Measurements from ENCODE around the gene GNG13.
"Not testable (repeated sequence)": the region's sequence is repeated elsewhere in the genome, so short reads cannot be mapped to it uniquely, and the experiment has no call there.

GNG13 gene

DNA sequence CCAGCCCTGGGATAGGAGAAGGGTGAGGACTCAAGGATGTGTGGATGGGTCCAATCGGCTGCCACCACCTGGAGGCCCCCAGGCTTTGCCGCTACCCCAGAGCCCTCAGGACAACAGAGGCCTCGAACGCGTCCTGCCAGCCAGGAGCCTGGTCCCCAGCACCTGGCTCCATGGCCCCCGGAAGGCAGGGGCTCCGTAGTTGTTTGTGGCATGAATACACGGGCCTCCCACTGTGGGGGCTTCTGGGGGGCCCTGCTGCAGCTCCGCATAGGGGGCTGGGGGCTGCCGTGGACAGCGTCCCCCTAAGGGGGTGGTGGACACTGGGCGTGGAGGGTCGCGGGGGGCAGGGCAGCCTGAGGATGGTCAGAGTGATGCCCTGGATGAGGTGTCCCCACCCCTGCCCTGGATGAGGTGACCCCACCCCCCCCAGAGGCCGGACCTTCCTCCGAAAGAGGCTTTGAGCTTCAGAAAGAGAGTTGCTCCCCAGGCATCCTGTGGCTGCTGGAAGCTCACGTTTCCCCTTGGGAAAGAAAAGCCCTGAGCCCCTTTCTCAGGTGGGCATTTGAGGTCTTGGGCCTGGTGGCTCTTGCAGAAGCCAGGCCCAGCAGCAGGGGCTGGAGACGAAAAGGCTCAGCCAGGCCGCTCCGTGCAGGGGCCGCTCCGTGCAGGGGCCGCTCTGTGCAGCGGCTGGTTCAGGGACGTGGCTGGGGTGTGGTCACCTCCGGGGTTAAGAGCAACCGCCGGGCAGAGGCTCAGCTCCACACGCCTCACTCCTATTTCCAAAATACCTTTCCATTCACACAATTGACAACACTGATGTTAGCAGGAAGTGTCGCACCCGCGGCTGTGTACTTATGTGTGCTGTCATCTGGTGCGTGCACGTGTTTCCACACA is 40.3 kb upstream of the GNG13 start:
- H3K27me3 ChIP-seq (ENCODE audit: control insufficient read depth, insufficient read depth, low read length): no peaks in the 10 kb centered on the region
- no peak overlapping the region for H3K27ac ChIP-seq (ENCODE audit: low read depth, low read length)
- no peaks in the 10 kb centered on the region for H3K36me3 ChIP-seq (ENCODE audit: control insufficient read depth, insufficient read depth, low read length)
- no peaks in the 10 kb centered on the region for H3K4me1 ChIP-seq (ENCODE audit: control insufficient read depth, insufficient read depth, low read length)
- H3K4me3 ChIP-seq (ENCODE audit: low read length): no peak overlapping the region
- no peak overlapping the region for H3K9ac ChIP-seq (ENCODE audit: low read length)

- Histone ChIP-seq H3K4me1 (ENCODE audit: control insufficient read depth, insufficient read depth, low read length) (no peaks in the 10 kb centered on the region), H3K27me3 (ENCODE audit: control insufficient read depth, insufficient read depth, low read length) (no peaks in the 10 kb centered on the region), H3K9ac (ENCODE audit: low read length) (no peak overlapping the region), H3K4me3 (ENCODE audit: low read length) (no peak overlapping the region), H3K27ac (ENCODE audit: low read depth, low read length) (no peak overlapping the region), H3K36me3 (ENCODE audit: control insufficient read depth, insufficient read depth, low read length) (no peaks in the 10 kb centered on the region)
Measured at GRCh38 chr16:839643-840408, 39.3 kb upstream of the GNG13 start.

GRCh38 chr16:838741-839140 is 38.2 kb upstream of the GNG13 start:
- Histone ChIP-seq H3K4me3 (ENCODE audit: low read length) (no peak overlapping the region), H3K27me3 (ENCODE audit: control insufficient read depth, insufficient read depth, low read length) (no peaks in the 10 kb centered on the region), H3K9ac (ENCODE audit: low read length) (no peak overlapping the region), H3K27ac (ENCODE audit: low read depth, low read length) (no peak overlapping the region), H3K4me1 (ENCODE audit: control insufficient read depth, insufficient read depth, low read length) (no peaks in the 10 kb centered on the region), H3K36me3 (ENCODE audit: control insufficient read depth, insufficient read depth, low read length) (no peaks in the 10 kb centered on the region)

DNA sequence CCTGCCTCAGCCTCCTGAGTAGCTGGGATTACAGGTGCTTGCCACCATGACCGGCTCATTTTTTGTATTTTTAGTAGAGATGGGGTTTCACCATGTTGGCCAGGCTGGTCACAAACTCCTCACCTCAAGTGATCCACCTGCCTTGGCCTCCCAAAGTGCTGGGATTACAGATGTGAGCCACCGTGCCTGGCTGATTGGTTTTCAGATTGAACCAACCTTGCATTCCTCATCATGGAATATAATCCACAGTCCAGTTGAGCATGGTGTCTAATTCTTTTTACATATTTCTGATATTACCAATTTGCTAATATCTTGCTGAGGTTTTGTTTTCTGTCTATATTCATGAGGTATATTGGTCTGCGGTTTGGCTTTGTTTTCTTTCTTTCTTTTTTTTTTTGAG is 36.3 kb upstream of the GNG13 start:
- H3K4me3 ChIP-seq (ENCODE audit: low read length); H3K4me1 ChIP-seq (ENCODE audit: control insufficient read depth, insufficient read depth, low read length); H3K9ac ChIP-seq (ENCODE audit: low read length); H3K27me3 ChIP-seq (ENCODE audit: control insufficient read depth, insufficient read depth, low read length); H3K36me3 ChIP-seq (ENCODE audit: control insufficient read depth, insufficient read depth, low read length); H3K27ac ChIP-seq (ENCODE audit: low read depth, low read length): not testable (repeated sequence)

DNA sequence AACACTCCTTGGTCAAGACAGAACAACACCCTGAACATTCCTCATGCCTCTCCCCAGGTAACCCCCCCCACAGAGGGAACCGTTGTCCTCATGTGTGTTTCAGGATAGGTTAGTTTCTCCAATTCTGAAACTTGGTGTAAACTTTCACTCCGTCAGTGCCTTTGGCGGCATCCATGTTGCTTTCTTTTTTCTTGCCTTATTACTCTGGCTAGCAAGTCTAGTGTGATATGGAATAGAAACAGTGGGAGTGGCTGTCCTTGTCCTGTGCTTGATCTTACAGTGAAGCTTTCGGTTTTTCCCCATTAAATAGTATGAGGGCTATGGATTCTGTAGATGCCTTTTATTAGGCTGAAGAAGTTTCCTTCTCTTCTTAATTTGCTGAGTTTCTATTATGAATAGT is 35.7 kb upstream of the GNG13 start:
- H3K27me3 ChIP-seq (ENCODE audit: control insufficient read depth, insufficient read depth, low read length): no peaks in the 10 kb centered on the region
- H3K4me3 ChIP-seq (ENCODE audit: low read length): no peak overlapping the region
- H3K36me3 ChIP-seq (ENCODE audit: control insufficient read depth, insufficient read depth, low read length): no peaks in the 10 kb centered on the region
- no peak overlapping the region for H3K27ac ChIP-seq (ENCODE audit: low read depth, low read length)
- H3K9ac ChIP-seq (ENCODE audit: low read length): no peak overlapping the region
- H3K4me1 ChIP-seq (ENCODE audit: control insufficient read depth, insufficient read depth, low read length): no peaks in the 10 kb centered on the region

DNA sequence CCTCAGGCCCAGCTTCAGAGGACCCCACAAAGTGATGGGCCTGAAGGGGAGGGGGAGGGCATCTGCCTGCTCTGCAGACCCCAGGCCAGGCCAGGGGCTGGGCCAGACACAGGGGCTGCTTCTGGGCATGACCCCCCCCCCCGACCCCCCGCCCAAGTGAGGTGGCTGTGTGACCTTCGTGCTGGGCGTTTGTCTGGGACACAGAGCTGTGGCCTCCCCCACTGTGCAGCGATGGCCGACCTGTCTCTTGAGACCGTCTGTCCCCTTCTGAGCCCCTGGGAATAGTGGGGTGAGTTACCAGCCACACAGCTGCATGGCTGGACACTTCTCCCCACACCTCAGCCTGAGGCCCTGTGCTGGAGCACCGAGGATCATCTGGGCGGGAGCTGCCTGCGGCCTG is 34.8 kb upstream of the GNG13 start:
- Histone ChIP-seq H3K4me3 (ENCODE audit: low read length) (no peak overlapping the region), H3K9ac (ENCODE audit: low read length) (no peak overlapping the region), H3K36me3 (ENCODE audit: control insufficient read depth, insufficient read depth, low read length) (no peaks in the 10 kb centered on the region), H3K27ac (ENCODE audit: low read depth, low read length) (no peak overlapping the region), H3K27me3 (ENCODE audit: control insufficient read depth, insufficient read depth, low read length) (no peaks in the 10 kb centered on the region), H3K4me1 (ENCODE audit: control insufficient read depth, insufficient read depth, low read length) (no peaks in the 10 kb centered on the region)

DNA sequence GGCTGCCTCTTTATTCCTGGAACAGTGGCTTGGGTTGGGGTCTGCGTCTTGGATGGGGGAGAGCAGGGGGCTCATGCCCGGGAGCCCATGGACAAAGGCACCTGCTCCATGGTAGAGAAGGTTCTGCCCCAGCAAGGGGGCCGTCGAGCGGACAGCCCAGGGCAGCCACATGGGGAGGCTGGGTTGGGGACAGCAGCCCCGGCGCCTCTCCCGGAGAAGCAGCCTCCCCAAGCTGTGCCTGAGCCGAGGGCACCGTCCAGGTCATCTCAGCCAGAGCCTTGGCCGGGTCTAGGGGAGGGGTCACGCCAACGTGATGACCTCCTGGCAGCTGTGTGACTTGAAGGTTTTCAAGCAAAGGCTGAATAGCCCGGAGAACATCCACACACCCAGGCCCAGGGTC is 32.9 kb upstream of the GNG13 start:
- Histone ChIP-seq H3K4me3 (ENCODE audit: low read length) (no peak overlapping the region), H3K4me1 (ENCODE audit: control insufficient read depth, insufficient read depth, low read length) (no peaks in the 10 kb centered on the region), H3K36me3 (ENCODE audit: control insufficient read depth, insufficient read depth, low read length) (no peaks in the 10 kb centered on the region), H3K9ac (ENCODE audit: low read length) (no peak overlapping the region), H3K27me3 (ENCODE audit: control insufficient read depth, insufficient read depth, low read length) (no peaks in the 10 kb centered on the region), H3K27ac (ENCODE audit: low read depth, low read length) (no peak overlapping the region)

GRCh38 chr16:832652-833336 is 32.3 kb upstream of the GNG13 start:
- H3K9ac ChIP-seq (ENCODE audit: low read length): no peak overlapping the region
- no peaks in the 10 kb centered on the region for H3K4me1 ChIP-seq (ENCODE audit: control insufficient read depth, insufficient read depth, low read length)
- H3K36me3 ChIP-seq (ENCODE audit: control insufficient read depth, insufficient read depth, low read length): no peaks in the 10 kb centered on the region
- H3K27ac ChIP-seq (ENCODE audit: low read depth, low read length): no peak overlapping the region
- H3K27me3 ChIP-seq (ENCODE audit: control insufficient read depth, insufficient read depth, low read length): no peaks in the 10 kb centered on the region
- H3K4me3 ChIP-seq (ENCODE audit: low read length): no peak overlapping the region

DNA sequence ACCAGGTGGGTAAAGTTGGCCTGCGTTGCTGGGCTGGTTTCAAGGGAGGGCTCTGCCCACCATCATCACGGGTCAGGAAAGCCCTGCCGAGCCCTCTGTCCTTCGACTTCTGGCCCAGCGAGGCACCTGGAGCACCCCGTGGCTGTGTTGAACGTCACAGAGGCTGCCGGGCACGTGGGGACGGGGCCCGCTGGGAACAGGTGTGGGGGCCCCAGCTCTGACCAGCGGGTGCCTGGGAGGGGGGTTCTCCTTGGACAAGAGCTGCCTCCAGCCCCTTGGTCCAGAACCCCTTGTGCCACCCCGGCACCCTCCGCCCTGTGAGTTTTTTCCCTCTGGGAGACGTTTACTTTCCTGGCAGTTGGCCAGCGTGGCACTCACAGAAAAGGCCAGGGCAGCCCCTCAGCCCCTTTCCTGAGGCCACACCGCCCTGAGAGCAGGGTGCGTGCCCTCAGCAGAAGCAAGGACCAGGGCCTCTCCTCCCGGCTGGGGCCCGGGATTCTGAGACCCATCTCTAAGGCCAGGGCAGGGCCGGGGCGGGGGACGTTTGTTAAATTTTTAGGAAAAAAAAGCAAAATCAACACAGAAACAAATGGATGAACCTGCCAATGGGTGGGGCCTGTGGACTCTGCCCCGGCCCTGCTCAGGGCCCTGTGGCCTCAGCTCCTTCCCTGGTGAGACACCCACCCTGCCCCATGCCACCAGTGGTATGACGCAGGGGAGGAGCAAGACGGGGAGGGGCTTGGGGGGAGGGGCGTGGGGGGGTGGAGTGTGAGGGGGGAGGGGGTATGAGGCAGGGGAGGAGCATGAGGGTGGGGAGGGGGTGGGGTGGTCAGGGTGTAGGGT is 31.3 kb upstream of the GNG13 start:
- Histone ChIP-seq H3K36me3 (ENCODE audit: control insufficient read depth, insufficient read depth, low read length) (no peaks in the 10 kb centered on the region), H3K27ac (ENCODE audit: low read depth, low read length) (no peak overlapping the region), H3K4me3 (ENCODE audit: low read length) (no peak overlapping the region), H3K9ac (ENCODE audit: low read length) (no peak overlapping the region), H3K4me1 (ENCODE audit: control insufficient read depth, insufficient read depth, low read length) (no peaks in the 10 kb centered on the region), H3K27me3 (ENCODE audit: control insufficient read depth, insufficient read depth, low read length) (peaks cover 3% of the 10 kb centered on the region)

- H3K27me3 ChIP-seq (ENCODE audit: control insufficient read depth, insufficient read depth, low read length): peaks cover 3% of the 10 kb centered on the region
- no peak overlapping the region for H3K9ac ChIP-seq (ENCODE audit: low read length)
Measured at GRCh38 chr16:830871-831570, 30.5 kb upstream of the GNG13 start.

DNA sequence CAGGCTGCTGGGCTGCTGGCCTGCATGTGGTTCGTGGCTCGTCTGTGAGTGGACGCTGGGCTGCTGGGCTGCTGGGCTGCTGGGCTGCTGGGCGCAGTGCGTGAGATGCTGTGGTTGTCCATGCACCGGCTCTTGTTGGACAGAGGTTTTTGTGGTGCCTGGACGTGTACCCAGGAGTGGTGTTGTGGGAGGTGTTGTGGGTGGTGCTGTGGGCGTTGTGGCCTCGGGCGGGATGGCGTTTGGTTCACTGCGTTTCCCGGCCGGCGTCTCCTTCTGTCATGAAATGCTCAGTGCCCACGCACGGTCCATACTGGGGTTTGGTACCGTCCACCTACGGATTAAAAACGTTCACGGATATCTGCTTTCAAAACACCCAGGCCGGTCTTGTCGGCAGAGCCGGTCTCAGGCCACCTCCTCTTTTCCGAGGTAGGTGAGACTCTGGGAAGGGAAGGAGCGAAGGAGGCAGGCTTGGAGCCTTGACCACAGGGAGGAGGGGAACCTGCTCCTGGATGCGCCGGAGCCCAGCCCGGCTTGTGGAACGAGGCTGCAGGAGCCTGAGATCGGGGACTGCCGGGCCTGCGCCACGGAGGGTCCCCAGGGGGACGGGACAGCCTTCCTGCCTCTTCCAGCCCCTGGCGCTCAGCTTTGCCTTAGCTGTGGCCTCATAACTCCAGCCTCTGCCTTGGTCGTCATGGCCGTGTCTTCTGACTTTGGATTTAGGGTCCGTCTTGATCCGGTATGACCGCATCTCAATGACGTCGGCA is 29.8 kb upstream of the GNG13 start:
- H3K4me3 ChIP-seq (ENCODE audit: low read length): no peak overlapping the region
- H3K4me1 ChIP-seq (ENCODE audit: control insufficient read depth, insufficient read depth, low read length): no peaks in the 10 kb centered on the region
- no peak overlapping the region for H3K9ac ChIP-seq (ENCODE audit: low read length)
- H3K27ac ChIP-seq (ENCODE audit: low read depth, low read length): no peak overlapping the region
- H3K27me3 ChIP-seq (ENCODE audit: control insufficient read depth, insufficient read depth, low read length): peaks cover 3% of the 10 kb centered on the region
- no peaks in the 10 kb centered on the region for H3K36me3 ChIP-seq (ENCODE audit: control insufficient read depth, insufficient read depth, low read length)

More at GRCh38 chr16:830871-831570, 30.5 kb upstream of the GNG13 start:
- Histone ChIP-seq H3K36me3 (ENCODE audit: control insufficient read depth, insufficient read depth, low read length) (no peaks in the 10 kb centered on the region), H3K27ac (ENCODE audit: low read depth, low read length) (no peak overlapping the region), H3K4me1 (ENCODE audit: control insufficient read depth, insufficient read depth, low read length) (no peaks in the 10 kb centered on the region), H3K4me3 (ENCODE audit: low read length) (no peak overlapping the region)
